GM15510 (cell line): ENCODE data around the gene NANOS3.

ENCODE experiments used
- POLR2A ChIP-seq: IDR thresholded peaks from 3 replicates; pipeline ENCODE4 v1.6.1; 2011; ENCODE audit warnings: borderline replicate concordance; ENCODE audit not compliant: insufficient read length; ENCODE audit errors: extremely low read depth

The NANOS3 gene

DNA sequence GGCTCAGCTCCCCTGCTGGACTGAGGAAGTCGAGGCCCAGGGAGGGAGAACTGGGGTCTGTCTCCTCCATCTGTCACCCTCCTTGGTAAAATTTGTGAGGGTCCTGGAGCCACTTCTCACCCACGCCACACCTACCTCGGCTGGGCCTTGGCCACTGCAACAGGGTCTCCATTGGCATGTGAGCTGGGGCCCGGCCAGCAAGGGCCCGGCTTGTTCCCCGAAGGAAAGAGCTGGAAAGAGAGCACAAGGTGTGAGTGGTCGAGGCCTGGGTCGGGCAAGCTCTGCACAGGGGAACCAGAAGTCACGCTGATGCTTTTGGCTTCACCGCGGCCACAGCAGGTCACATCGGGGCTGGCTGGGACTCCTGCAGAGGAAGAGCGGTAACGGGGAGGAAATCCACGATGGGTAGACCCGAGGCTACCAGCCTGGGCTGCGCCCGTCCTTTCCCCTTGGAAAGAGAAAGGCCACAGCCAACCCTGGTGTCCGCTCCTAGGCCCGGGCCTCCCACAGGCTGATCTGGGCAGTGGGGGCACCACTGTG lies 9.0 kb downstream of the NANOS3 start:
- TF ChIP-seq POLR2A, result no peak

DNA sequence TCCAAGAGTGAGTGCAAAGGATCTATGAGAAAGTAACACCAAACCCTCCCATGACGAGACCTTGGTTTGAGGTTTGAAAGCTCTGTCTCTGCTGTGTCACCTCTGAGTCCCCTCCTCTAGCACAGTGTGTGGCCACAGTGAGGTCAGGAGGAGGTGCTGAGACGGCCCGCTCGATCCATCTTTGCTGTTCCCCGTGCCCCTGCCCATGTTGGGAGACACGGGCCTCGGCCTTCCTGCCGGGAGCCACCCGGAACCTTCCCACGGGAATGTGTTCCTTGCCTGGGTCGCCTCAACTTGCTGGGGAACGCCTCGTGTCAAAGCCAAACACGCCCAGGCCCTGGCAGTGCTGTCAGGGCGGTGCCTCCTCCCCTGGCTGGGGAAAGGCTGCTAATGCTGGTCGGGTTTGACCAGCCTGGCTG lies 10.1 kb downstream of the NANOS3 start:
- TF ChIP-seq POLR2A, result no peak

DNA sequence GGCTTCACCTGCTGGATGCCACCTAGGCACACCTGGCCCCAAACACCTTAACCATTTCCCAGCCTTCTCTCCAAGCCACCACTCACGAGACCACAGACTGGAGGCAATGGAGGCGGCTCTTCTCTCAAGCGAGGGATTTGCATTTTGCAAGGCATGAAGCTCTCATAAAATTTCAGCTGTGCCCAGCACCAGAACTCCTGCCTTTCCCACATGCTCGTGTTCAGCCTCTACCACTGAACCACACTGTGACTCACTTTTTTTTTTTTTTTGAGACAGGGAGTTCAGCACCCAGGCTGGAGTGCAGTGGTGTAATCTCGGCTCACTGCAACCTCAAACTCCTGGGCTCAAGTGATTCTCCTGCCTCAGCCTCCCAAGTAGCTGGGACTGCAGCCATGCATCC lies 10.6 kb downstream of the NANOS3 start:
- TF ChIP-seq POLR2A, result no peak

DNA sequence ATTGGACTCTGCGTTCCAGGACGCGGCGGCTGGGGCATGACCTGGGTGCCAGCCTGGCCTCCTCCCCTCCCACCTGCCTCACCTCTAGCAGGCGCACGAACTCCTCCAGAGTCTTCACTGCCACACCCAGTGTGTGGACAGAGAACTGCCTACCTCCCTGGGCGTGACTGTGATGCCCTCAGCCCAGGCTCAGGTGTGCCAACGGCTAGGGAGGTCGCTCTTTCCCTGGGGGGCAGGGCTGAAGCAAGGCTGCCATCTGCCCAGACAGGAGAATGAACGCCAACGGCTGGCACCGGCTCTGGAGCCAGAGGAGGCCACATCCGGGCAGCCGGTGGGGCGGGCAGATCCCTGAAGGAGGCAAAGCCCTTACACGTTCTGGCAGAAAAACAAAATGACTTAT lies 11.3 kb downstream of the NANOS3 start:
- TF ChIP-seq POLR2A, result no peak

DNA sequence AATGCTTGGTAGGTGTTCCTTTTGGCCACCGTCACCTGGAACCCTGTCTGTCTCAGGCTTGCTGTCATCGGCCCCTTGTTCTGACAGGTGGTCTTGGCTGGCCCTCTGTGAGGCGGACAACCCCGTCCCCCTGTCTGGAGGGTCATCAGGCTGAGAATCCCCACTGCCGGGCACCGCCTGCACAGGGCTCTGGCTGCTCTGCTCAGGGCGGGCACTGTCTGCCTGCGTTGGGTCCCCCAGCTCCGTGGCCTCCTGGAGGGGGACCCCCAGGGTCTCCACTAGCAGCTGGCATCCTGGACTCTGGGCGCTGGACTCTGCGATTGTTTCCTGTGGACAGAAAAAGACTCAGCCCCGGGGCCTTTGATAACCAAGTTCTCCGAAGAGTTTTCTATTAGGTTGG lies 13.2 kb downstream of the NANOS3 start:
- no peak for TF ChIP-seq POLR2A

DNA sequence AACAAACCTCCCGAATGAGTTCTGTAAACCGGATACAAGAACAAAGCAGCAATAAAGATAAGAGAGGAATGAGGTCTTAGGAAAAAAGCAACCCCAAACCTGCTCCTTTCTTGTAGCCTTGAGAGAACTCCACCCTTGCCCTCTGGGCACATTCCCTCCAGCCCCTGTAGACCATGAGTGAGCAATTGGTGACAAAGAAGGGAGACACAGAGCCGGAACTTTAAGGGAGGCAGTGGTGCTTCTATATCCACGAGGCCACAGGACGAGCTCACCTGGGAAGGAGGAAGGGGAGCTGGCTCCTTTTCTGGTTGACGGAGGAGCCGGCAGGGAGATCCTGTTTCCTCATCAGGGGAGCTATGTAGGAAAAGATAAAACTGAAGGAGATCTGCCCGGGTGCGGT lies 15.9 kb downstream of the NANOS3 start:
- TF ChIP-seq POLR2A, result no peak

DNA sequence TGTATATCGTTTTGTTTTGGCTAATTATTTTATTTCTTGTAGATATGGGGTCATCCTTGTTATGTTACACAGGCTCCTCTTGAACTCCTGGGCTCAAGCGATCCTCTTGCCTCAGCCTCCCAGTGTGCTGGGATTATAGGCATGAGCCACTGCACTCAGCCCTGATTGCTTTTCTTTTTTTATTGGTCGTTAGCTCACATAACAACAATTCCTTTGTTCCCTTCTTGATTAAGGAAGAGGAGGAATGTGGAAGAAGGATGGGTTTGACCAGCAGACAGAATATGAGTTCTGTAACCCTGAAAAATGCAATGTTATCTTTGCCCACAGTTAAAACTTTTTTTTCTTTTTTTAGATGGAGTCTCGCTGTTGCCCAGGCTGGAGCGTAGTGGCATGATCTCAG lies 17.6 kb downstream of the NANOS3 start:
- no peak for TF ChIP-seq POLR2A

DNA sequence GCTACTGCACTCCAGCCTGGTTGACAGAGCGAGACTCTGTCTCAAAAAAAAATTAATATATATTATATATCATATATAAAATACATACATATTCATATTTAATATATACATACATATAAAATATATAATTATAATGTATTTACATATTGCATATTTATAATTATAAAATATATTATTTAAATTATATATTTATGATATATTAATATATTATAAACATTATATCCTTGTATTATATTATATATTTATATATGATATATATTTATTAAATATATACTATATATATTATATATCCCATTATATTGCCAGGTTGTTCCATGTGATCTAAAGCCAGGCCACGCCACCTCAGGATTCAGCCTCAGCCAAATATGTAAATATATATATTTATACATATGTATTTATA lies 19.3 kb downstream of the NANOS3 start:
- TF ChIP-seq POLR2A, result no peak

DNA sequence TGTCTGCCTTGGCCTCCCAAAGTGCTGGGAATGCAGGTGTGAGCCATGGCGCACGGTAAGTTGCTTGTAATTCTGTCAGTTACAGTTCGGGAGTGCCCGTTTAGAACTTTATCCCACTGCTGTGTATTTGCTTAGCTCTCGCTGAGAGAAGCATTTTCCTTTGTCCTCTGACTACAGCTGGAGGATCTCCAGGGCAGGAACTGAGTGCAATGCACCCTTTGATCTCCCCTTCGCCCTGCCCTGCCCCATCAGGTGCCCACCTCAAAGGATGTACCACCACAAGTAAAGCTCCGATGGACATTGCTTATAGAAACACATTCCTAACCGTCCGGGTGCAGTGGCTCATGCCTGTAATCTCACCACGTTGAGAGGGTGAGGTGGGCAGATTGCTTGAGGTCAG lies 22.5 kb downstream of the NANOS3 start:
- no peak for TF ChIP-seq POLR2A

DNA sequence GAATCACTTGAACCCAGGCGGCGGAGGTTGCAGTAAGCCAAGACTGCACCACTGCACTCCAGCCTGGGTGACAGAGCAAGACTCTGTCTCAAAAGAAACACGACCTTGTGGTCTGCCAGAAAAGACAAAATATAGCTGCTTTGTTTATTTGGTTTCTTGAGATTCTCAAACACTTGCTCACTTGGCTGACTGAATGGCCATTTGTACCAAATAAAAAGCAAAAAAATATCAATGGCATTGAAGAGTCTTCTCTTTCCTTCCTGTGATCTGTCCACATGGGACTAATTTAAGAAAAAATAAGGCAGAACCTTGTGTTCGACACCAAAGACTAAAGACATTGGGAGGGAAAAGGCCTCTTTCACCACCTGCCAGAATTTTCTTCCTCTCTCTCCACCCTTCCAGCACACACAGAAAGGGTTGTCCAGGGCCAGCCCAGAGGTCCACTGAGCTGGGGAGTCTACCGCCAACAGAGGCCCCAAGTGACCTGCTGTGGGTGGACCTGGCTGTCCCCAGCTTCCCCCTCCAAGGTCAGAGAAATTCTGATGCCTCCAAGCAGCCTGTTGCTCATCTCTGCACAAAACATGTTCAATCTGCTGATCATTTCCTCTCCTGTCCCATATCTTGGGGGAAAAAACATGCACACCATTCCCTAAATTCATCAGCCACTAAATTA lies 23.1 kb downstream of the NANOS3 start:
- TF ChIP-seq POLR2A, result no peak

DNA sequence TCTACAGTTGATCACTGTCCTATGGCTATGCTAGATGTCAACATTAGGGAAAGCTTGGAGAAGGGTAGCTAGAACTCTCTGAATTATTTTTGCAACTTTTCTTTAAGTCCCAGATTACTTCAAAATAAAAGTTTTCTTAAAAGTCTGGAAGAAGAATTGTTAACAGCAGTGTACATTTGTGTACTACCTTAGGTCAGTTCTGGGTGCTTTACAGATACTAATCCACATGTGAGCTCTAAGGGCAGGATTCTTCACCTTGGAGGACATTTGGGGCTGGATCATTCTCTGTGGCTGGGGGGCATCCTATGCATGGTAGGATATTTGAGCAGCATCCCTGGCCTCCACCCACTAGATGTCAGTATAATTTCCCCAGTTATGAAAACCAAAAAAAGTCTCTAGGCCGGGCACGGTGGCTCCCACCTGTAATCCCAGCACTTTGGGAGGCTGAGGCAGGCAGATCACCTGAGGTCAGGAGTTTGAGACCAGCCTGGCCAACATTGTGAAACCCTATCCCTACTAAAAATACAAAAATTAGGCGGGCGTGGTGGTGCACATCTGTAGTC lies 26.1 kb downstream of the NANOS3 start:
- no peak for TF ChIP-seq POLR2A

DNA sequence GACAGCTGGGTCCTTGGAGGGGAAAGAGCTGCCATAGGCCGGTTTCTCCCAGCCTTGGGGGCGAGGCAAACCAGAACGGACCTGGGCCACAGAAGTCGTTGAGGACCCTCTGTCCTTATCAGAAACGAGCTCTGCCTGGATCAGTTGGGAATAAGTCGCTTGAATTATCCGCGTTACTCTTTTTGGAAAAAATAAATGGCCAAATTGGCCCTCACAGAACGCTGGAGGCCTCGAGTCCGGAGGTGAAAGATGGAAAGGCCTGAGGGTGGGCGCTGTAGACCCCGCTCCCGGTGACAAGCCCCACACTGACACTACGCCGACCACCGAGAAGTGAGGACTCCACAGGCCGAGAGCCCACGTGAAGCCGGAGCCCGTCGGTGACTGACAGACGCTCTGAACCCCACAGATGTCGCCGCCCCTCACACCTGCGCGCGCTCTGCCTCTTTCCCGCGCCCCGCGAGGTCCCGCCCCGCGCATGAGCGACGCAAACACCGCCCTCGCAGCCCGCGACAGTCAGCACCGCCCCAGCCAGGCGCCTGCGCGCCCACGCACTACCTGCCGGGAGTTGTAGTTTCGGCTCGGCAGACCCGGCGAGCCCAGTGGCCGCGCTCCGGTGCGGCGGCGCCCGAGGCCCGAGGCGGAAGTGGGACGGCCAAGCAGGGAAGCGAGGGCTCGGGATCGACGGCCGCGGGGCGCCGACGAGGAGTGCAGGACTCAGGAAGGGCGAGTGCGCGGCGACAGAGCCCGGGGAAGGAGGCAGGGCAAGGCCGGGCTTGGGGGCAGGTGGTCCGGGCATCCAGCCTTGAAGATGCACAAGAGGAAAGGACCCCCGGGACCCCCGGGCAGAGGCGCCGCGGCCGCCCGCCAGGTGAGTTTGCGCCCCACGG lies 28.9 kb downstream of the NANOS3 start, which contains the start of the genes BRME1 and CC2D1A:
BRME1 (minus strand) TSS at position 484 of the 887 bp plus-strand sequence. CDS start 1,225 bp downstream, outside the sequence.
CC2D1A (plus strand) TSS at position 568 of the 887 bp plus-strand sequence; CDS start at position 809, 241 bp downstream.
- peak; percentile 62 for TF ChIP-seq POLR2A

DNA sequence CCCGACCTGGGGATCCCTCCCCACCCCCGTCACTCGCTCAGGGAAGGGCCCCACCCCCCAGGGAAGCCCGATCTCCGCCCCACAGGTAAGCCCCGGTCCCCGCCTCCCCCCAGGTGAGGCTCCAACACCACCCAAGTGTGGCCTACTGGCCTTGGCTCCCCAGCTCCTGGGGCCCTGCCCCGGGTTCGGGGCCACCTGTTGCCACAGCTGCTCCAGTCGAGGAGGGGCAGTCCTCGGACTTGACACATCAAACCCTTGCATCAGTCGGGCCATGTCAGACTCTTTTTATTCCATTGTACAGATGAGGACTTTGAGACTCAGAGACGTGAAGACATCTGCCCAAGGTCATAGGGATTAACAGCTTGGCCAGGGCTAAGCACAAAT lies 29.6 kb downstream of the NANOS3 start:
- no peak for TF ChIP-seq POLR2A

DNA sequence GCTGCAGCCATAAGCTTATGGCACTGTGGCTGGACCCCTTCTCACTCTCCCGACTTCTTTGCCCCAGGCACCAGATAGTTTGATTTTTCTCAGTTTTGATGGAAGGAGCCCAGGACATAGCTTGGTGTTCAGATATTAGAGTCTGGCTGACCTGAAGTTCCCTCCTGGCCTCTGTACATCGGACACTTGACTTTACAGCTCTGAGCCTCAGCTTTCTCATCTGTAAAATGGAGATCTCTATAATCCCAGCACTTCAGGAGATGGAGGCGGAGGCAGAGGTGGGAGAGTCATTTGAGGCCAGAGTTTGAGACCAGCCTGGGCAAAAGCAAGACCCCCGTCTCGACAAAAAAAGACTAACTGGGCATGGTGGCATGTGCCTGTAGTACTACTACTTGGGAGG lies 30.0 kb downstream of the NANOS3 start:
- TF ChIP-seq POLR2A, result no peak

DNA sequence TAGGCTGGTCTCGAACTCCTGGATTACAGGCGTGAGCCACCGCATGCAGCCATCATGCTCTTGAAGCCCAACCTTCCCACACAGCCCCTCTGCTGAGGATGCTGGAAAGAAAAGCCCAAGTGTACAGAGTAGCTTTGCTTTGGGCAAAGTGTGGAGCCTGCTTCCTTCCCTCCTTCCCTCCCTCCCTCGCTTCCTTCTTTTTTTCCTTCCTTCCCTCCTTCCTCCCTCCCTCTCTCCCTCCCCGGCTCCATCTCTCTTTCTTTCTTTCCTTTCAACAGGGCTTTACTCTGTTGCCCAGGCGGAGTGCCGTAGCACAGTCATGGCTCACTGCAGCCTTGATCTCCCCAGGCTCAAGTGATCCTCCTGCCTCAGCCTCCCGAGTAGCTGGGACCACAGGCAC lies 31.7 kb downstream of the NANOS3 start:
- no peak for TF ChIP-seq POLR2A
